Muscle of arm (tissue), 12 donors: ENCODE measurements around the gene COX15. TPM values are rescaled to one million over a fixed set of nuclear protein-coding genes. Genes with fewer than 3 reads are reported as not detected.
"Not testable (repeated sequence)": the region's sequence is repeated elsewhere in the genome, so short reads cannot be mapped to it uniquely, and the experiment has no call there.

Experiments used
- DNase-seq: peaks from one replicate; pipeline ENCODE4 v3.0.0-alpha.2; 2013
- polyA plus RNA-seq, 12 donors: library from polyadenylated mRNA; unstranded; fragments of 120-200 nt; gene quantifications; one replicate each; pipeline ENCODE4 v1.2.1, GENCODE V29; 2013; ENCODE audit not compliant: insufficient read length in 12 of 12

The COX15 gene
- polyA plus RNA-seq, 12 donors, result 23.6 to 41.5 (median 30.4) TPM; not detected in 1

- no peak for DNase-seq
Observed at GRCh38 chr10:99743841-99744240, 11.9 kb upstream of the COX15 start.

DNA sequence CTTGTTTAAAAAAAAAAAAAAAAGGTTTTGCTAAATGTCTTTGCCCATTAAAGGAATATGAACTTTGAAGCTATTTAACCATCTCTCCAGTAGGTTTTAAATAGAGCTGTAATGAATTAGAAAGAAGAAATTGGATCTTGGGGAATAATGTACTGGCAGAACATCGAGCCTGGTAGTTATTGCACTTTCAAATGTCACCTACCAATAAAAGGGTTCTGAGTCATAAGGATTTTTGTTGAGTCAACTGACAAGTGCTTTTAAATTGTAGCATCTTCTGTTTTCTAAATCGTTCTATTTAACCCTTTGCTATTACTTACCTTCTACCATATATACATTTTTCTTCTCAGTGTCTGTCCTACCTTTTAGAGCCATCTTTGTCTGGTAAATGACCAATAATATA, 10.8 kb upstream of the COX15 start:
- no peak for DNase-seq

DNA sequence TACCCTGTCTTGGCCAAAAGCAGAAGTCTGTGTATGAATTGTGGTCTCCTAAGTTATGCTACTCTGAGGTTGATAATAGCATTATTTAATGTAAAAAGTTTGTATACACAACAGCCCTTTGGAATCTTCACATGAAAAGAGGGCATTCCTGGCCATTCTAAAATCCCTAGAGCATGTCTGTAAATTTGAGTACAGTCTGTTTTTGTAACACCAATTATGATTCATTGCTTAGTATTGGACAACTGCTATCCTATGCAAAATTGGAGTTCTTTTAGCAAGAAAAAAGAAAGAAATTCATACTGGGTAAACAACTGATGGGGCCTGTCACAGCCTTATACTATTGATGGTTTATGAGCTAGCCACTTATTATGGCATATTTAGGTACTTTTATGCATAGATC, 10.3 kb upstream of the COX15 start:
- no peak for DNase-seq

GRCh38 chr10:99740933-99741559, 9.1 kb upstream of the COX15 start:
- no peak for DNase-seq

- no peak for DNase-seq
Observed at GRCh38 chr10:99740260-99740659, 8.3 kb upstream of the COX15 start.

DNA sequence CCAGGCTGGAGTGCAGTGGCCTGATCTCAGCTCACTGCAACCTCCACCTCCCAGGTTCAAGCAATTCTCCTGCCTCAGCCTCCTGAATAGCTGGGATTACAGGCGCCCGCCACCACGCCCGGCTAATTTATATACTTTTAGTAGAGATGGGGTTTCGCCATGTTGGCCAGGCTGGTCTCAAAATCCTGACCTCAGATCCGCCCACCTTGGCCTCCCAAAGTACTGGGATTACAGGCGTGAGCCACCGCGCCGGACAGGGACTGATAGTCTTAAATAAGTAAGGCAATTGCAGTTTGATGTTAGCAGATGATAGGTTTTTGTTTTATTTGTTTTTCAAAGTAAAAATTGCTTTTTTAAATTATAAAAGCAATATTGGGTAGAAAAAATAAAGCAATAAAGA, 2.2 kb upstream of the COX15 start:
- DNase-seq, result not testable (repeated sequence)

DNA sequence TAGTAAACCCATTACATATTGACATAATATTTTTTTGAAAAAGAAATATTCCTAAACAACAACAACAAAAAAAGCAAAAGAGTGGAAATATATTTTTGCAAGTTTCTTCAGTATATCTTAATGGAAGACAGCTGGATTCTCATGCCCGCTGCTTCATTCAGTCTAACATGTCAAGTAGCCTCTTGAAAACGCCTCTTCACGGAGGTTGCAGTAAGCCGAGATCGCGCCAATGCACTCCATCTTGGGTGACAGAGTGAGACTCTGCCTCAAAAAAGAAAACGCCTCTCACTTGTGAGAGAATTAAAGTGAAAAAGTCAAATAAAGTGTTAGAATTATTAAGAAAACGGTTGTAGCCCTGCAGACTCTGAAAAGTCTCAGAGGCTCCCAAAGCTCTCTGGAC, 1.4 kb upstream of the COX15 start:
- no peak for DNase-seq

- DNase-seq, result no peak
Observed at GRCh38 chr10:99731306-99732032, 458 bp downstream of the COX15 start.

DNA sequence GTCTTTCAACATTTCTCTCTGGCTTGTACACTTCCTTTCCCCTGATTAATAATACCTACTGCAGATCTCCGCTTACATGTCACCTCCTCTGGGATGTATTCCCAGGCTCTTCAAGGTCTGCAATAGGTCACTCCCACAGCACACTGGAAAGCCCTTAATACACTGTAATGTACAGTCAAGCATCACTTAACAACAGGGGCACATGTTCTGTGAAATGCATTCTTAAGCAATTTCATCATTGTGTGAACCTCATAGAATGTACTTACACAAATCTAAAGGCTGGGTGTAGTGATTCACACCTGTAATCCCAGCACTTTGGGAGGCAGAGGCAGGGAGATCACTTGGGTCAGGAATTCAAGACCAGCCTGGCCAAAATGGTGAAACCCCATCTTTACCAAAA, 1.9 kb downstream of the COX15 start:
- no peak for DNase-seq

DNA sequence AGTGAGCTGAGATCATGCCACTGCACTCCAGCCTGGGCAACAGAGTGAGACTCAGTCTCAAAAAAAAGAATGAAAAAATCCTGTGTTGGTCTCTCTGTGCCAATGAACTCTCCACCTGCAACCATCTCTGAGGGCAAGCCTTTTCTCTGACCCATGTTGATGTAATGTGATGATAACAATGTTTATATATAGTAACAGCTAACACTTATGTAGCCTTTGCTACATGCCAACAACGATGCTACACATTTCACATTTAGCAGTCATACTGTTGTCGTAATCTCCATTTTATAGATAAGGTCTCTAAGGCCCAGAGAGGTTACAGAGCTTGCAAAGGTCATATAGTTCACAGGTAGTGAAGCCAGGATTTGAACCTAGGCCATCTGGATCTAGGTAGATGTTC, 11.5 kb downstream of the COX15 start:
- no peak for DNase-seq

DNA sequence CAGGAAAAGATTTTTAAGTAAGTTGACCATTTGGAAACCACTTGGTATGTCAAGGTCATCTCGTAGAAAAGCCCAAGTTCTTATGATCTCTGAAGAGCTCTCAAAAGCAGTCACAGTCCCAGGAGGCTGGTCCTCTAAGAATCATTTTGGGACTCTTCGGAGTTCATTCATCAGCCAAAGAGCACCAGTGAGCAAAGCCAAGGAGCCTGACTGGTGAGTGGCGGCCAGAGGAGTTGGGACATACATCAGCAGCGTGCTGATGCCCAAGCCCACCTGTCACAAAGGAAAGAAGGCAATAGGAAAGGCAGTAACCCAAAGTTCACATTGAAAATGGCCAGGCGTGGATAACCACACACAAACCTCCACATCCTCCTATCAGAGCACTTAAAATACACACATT, 17.5 kb downstream of the COX15 start:
- DNase-seq, result no peak

- DNase-seq, result peak; percentile 41
Observed at GRCh38 chr10:99711129-99711719, 20.7 kb downstream of the COX15 start.

GRCh38 chr10:99709480-99710229, 22.3 kb downstream of the COX15 start:
- DNase-seq, result no peak

GRCh38 chr10:99708428-99709012, 23.4 kb downstream of the COX15 start:
- DNase-seq, result no peak

DNA sequence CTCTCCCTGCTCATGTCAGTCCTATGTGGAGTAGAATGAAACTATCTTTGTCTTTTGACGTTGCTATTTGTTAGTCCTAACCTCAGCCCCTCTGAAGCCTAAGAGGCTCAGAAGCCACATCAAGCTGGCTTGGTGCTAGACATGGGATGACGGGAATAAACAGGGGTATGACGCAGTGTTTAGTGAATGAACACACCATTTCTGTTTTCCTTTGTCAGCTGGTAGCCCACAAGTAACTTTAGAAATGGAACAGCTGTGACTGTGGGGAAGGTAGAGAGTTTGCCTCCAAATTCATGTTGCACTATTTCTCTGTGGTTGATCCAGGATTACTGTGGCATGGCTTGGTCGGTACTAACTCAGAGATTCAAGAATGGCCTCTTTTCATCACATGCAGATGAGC, 31.3 kb downstream of the COX15 start:
- no peak for DNase-seq

GRCh38 chr10:99698504-99699080, 33.3 kb downstream of the COX15 start:
- no peak for DNase-seq

DNA sequence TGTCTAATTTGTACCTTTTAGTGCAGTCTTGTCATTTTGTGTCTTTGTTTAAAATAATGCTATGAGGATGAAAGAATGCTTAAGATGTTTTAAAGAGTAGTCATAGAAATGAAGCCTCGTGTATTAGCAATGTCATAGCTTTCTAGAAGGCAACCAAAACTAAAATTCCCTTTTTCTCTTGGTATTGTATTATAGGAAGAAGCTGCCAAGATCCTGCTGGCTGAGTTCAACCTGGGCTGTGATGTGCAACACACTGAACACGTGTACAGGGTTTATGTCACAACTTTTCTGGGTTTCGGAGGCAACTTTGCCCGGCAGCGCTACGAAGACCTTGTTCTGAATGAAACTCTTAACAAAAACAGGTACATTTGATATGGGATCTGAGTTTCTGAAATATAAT, 36.2 kb downstream of the COX15 start:
- no peak for DNase-seq

- no peak for DNase-seq
Observed at GRCh38 chr10:99693933-99694583, 37.9 kb downstream of the COX15 start.

- DNase-seq, result no peak
Observed at GRCh38 chr10:99689461-99689860, 42.5 kb downstream of the COX15 start.

DNA sequence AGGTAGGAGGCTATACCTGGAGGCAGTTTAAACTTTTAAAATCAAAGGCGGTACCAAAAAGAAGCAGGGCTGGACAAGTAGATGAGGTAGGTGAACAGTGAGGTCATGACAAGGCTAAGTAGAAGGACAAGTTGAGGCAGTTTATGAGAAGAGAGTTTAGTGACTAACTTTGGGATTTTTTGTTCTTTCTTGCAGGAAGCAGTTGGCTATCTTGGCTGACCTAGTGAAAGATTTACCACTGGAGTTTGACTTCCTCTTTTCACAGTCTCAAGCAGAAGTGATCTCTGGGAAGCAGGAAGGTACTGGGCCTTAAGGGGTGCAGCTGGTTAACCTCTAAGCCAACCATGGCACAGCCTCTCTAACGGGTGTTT, 46.3 kb downstream of the COX15 start:
- no peak for DNase-seq

DNA sequence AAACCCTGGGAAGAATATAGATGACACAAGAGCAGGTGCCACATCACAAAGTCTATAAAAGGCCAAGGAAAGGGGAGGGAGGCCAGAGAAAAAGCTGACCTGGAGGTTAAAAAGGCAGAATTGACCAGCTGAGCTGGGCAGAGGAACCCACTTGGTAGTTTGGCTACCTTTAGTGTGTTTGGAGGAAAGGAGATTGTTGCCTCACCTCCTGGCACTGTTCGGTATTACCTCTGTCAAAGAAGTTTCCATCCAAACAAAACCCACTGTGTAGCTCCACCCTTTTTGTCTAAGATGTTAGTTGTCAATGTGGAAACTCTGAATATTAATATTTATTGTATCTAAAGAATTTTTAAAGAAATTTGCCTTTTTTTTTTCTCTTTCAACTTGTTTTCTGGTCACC, 49.2 kb downstream of the COX15 start:
- no peak for DNase-seq
